ENCODE data around the gene DTX1. TPM values are rescaled to one million over a fixed set of nuclear protein-coding genes. Genes with fewer than 3 reads are reported as not detected.

DTX1 gene
- 10 to 100 TPM; 20.7 to 27.7 TPM for total RNA-seq
- total RNA-seq = 3.4 to 6.3 reads per million in 2 donors

DNA sequence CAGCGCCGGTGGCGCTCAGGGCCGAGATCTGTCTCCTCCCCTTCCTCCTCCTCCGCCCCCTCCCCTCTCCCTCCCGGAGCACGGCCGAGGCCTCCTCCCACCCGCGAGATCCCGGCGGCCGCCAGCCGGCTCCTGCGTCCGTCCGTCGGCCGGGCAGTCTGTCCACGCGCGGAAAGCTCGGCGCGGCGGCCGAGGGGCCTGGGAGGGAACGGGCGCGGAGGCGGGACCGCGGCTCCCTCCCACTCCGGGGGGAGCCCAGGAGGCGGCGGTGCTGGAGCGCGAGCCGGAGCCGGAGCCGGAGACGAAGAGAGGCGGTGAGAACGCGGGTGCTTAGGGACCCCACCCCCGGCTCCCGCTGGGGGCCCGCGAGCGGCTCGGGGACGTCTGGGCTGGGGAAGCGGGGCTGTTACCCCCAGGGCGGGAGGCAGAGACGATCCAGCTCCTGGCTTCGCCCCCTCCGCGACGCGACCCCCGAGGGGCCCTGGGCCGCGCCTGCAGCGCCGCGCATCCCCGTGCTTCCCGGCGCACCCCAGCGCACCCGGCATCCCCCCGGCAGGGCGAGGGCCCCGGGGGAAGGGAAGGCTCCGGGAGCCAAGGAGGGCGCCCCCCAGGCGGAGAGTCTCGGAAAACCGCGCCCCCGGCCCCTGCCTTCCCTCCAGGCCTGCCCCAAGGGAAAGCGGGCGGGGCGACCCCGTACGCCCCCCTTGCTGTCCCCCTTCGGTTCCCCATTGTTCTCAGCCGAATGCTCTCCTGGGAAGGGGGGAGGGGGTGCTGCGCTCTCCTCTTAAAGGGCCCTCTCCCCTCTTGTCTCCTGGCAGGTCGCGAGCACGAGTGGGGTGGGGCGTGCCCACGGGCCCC lies at the start of gene DTX1:
Gene DTX1, plus strand, starts transcription at position 100 of the 858 bp plus-strand sequence. CDS start 1,463 bp downstream, outside the sequence.
- no peaks in the 10 kb centered on the region for H3K9me3 ChIP-seq (ENCODE audit: control insufficient read depth, low read length, poor library complexity, severe bottlenecking)
- Mint-ChIP-seq H3K4me1 (peaks cover 25% of the 10 kb centered on the region), H3K27ac (peak within 1 kb of the TSS; percentile 81), H3K27me3 (no peaks in the 10 kb centered on the region), H3K4me3 (peak within 1 kb of the TSS; percentile 88), H3K36me3 (ENCODE audit: low read depth) (no peaks in the 10 kb centered on the region)
- DNase-seq = peak; percentile 21 to 26 (median 22)
- peak; percentile 70 for ATAC-seq

GRCh38 chr12:113007166-113007565 lies 49.4 kb upstream of the DTX1 start:
- Mint-ChIP-seq H3K4me3 (no peak overlapping the region), H3K4me1 (no peaks in the 10 kb centered on the region), H3K27ac (no peak overlapping the region), H3K27me3 (no peaks in the 10 kb centered on the region), H3K36me3 (ENCODE audit: low read depth) (peaks cover 13% of the 10 kb centered on the region)
- ATAC-seq = no peak
- no peak for DNase-seq
- H3K9me3 ChIP-seq (ENCODE audit: control insufficient read depth, low read length, poor library complexity, severe bottlenecking) = peaks cover 3% of the 10 kb centered on the region

- ATAC-seq (no peak), DNase-seq (no peak)
- H3K27ac Mint-ChIP-seq = no peak overlapping the region
- no peaks in the 10 kb centered on the region for H3K27me3 Mint-ChIP-seq
- no peaks in the 10 kb centered on the region for H3K4me1 Mint-ChIP-seq
- no peak overlapping the region for H3K4me3 Mint-ChIP-seq
- H3K9me3 ChIP-seq (ENCODE audit: control insufficient read depth, low read length, poor library complexity, severe bottlenecking) = peaks cover 3% of the 10 kb centered on the region
- peaks cover 8% of the 10 kb centered on the region for H3K36me3 Mint-ChIP-seq (ENCODE audit: low read depth)
These were observed 45.8 kb upstream of the DTX1 start for GRCh38 chr12:113010701-113011100.

DNA sequence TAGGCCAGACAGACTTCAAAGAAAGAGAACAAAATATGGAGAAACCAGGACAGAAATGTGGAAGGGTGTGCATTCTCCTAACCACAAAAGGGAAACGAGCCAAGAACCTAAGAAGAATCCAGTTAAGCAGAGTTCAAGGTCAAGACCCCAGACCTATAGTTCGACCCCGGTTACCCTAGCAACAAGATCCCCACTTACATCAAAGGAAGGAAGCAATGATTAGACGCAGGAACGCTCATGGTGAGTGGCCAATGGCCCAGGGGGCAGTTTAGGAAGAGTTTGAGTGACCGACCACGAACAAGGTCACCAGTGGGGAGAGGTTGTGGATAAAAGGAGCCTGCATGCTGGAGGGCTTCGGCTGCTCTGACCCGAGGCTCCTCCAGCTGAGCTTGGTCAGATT lies 42.0 kb upstream of the DTX1 start:
- H3K9me3 ChIP-seq (ENCODE audit: control insufficient read depth, low read length, poor library complexity, severe bottlenecking) = peaks cover 3% of the 10 kb centered on the region
- ATAC-seq (no peak), DNase-seq (no peak)
- peaks cover 6% of the 10 kb centered on the region for H3K36me3 Mint-ChIP-seq (ENCODE audit: low read depth)
- no peak overlapping the region for H3K27ac Mint-ChIP-seq
- no peak overlapping the region for H3K4me3 Mint-ChIP-seq
- H3K27me3 Mint-ChIP-seq = no peaks in the 10 kb centered on the region
- no peaks in the 10 kb centered on the region for H3K4me1 Mint-ChIP-seq

DNA sequence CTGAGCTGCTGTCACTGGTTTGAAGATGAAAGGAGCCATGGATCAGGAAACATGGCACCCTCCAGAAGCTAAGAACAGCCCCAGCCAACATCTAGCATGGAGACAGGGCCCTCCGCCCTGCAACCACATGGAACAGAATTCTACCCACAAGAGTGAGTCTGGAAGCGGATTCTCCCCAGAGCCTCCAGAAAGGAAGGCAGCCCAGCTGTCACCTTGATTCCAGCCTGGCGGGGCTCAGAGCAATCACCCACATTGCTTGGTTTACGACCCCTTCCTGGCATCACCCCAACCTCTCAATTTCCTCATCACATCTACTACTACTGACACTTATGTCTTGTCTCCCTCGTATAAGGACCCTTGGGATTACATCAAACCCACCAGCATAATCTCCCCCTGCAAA lies 39.7 kb upstream of the DTX1 start:
- no peaks in the 10 kb centered on the region for H3K36me3 Mint-ChIP-seq (ENCODE audit: low read depth)
- H3K27me3 Mint-ChIP-seq = no peaks in the 10 kb centered on the region
- no peaks in the 10 kb centered on the region for H3K9me3 ChIP-seq (ENCODE audit: control insufficient read depth, low read length, poor library complexity, severe bottlenecking)
- no peak overlapping the region for H3K27ac Mint-ChIP-seq
- H3K4me1 Mint-ChIP-seq = no peaks in the 10 kb centered on the region
- no peak overlapping the region for H3K4me3 Mint-ChIP-seq
- no peak for DNase-seq
- no peak for ATAC-seq

GRCh38 chr12:113019025-113019424 lies 37.5 kb upstream of the DTX1 start:
- H3K4me3 Mint-ChIP-seq = no peak overlapping the region
- DNase-seq = no peak
- peaks cover 4% of the 10 kb centered on the region for H3K27me3 Mint-ChIP-seq

DNA sequence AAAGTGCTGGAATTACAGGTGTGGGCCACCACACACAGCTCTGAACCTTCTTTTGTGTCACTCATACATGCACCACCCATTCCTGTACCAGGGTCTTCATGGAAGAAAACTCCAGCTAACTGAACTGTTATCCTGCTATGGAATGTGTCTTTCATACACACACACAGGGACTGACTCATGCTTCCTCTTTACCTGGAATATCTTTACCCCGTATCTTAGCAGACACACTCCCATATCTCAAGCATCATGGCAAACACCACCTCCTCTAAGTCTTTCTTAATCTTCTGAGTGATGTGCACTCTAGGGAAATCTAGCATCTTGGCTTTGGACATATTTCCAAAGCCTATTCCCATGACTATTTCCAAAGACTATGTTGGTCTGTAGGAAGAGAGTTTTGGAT lies 35.0 kb upstream of the DTX1 start:
- no peaks in the 10 kb centered on the region for H3K9me3 ChIP-seq (ENCODE audit: control insufficient read depth, low read length, poor library complexity, severe bottlenecking)
- Mint-ChIP-seq H3K4me1 (peaks cover 3% of the 10 kb centered on the region), H3K27me3 (peaks cover 9% of the 10 kb centered on the region), H3K27ac (no peak overlapping the region), H3K4me3 (no peak overlapping the region), H3K36me3 (ENCODE audit: low read depth) (no peaks in the 10 kb centered on the region)
- ATAC-seq = no peak
- DNase-seq = no peak

More at GRCh38 chr12:113019025-113019424, 37.5 kb upstream of the DTX1 start:
- Mint-ChIP-seq H3K36me3 (ENCODE audit: low read depth) (no peaks in the 10 kb centered on the region), H3K27ac (no peak overlapping the region), H3K4me1 (peaks cover 3% of the 10 kb centered on the region)
- H3K9me3 ChIP-seq (ENCODE audit: control insufficient read depth, low read length, poor library complexity, severe bottlenecking) = no peaks in the 10 kb centered on the region
- ATAC-seq = no peak

DNA sequence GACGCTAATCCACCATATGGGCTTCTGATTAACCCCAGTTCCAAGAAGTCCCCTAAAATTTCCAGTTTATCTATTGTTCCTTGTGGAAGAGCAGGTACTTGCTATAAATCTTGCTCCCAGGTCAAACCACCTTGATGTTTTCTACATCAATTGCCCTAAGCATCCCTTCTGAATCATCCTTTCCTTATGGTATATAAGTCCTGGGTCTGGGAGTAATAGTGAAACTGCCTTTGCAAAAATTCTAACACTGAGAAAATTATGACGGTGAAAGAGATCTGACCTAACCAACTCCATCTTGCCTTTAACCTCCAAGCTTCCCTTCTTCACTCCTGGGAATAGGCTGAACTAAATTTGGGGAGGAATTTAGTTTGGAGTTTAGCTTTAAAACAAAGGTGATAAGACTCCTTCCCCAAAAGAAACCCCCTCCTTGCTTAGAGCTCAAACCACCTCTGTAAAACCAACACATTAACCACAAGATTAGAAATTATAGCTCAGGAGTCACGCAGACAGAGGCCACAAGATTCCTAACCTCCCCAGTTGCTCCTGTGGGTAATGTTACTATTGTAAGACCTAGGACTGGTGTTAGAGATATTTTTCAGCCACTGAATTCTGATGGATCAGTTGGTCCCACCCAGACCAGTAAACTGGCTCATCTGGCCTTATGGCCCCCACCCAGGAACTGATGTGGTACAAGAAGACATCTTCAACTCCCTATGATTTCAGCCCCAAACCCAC lies 33.8 kb upstream of the DTX1 start:
- no peak overlapping the region for H3K27ac Mint-ChIP-seq
- peaks cover 9% of the 10 kb centered on the region for H3K27me3 Mint-ChIP-seq
- H3K36me3 Mint-ChIP-seq (ENCODE audit: low read depth) = no peaks in the 10 kb centered on the region
- peaks cover 3% of the 10 kb centered on the region for H3K4me1 Mint-ChIP-seq
- H3K4me3 Mint-ChIP-seq = no peak overlapping the region
- no peaks in the 10 kb centered on the region for H3K9me3 ChIP-seq (ENCODE audit: control insufficient read depth, low read length, poor library complexity, severe bottlenecking)
- ATAC-seq (no peak), DNase-seq (no peak)

GRCh38 chr12:113027726-113028125 lies 28.8 kb upstream of the DTX1 start:
- H3K9me3 ChIP-seq (ENCODE audit: control insufficient read depth, low read length, poor library complexity, severe bottlenecking) = no peaks in the 10 kb centered on the region
- peaks cover 7% of the 10 kb centered on the region for H3K4me1 Mint-ChIP-seq
- H3K4me3 Mint-ChIP-seq = no peak overlapping the region
- peaks cover 3% of the 10 kb centered on the region for H3K36me3 Mint-ChIP-seq (ENCODE audit: low read depth)
- DNase-seq (no peak), ATAC-seq (no peak)
- H3K27me3 Mint-ChIP-seq = peaks cover 16% of the 10 kb centered on the region
- H3K27ac Mint-ChIP-seq = no peak overlapping the region

DNA sequence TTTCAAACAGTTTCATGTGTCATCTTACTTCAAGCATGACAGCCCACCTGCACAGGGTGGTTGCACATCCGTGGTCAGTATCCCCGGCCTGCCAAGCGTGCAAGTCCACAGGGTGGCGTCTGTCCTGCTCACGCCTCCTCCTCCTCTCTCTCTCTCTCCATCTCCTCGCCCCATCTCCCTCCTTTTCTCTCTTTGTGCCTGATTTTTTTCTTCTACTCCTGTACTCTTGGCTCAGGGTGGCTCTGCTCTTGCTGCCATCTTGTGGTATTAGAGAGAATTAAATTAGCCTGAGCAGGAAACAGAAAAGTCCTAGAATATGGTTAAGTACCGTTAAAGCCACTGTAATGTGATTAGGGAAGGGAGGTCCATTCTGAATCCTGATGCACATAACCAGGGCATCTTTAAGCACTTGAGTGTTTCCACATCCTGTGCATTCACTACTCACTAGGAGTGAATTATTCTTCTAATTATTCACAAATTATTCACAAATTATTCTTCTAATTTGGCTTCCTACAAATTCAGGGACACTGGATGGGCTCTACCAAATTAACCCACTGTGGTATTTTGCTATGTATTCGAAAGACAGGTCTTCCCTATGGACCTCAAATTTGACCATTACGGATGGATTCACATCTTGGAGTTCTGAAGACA lies 25.5 kb upstream of the DTX1 start:
- no peak overlapping the region for H3K27ac Mint-ChIP-seq
- H3K9me3 ChIP-seq (ENCODE audit: control insufficient read depth, low read length, poor library complexity, severe bottlenecking) = no peaks in the 10 kb centered on the region
- H3K4me3 Mint-ChIP-seq = peak overlapping the region; percentile 68
- no peak for DNase-seq
- H3K4me1 Mint-ChIP-seq = peaks cover 4% of the 10 kb centered on the region
- ATAC-seq = peak; percentile 55
- H3K36me3 Mint-ChIP-seq (ENCODE audit: low read depth) = peaks cover 4% of the 10 kb centered on the region
- H3K27me3 Mint-ChIP-seq = peaks cover 11% of the 10 kb centered on the region

- Mint-ChIP-seq H3K36me3 (ENCODE audit: low read depth) (no peaks in the 10 kb centered on the region), H3K27ac (no peak overlapping the region), H3K4me3 (no peak overlapping the region), H3K27me3 (peaks cover 7% of the 10 kb centered on the region), H3K4me1 (no peaks in the 10 kb centered on the region)
- no peak for DNase-seq
- ATAC-seq = no peak
- no peaks in the 10 kb centered on the region for H3K9me3 ChIP-seq (ENCODE audit: control insufficient read depth, low read length, poor library complexity, severe bottlenecking)
These were observed 16.6 kb upstream of the DTX1 start for GRCh38 chr12:113039911-113040445.

GRCh38 chr12:113040722-113041171 lies 15.8 kb upstream of the DTX1 start:
- DNase-seq (no peak), ATAC-seq (no peak)
- H3K27me3 Mint-ChIP-seq = peaks cover 7% of the 10 kb centered on the region
- no peaks in the 10 kb centered on the region for H3K9me3 ChIP-seq (ENCODE audit: control insufficient read depth, low read length, poor library complexity, severe bottlenecking)
- H3K4me3 Mint-ChIP-seq = no peak overlapping the region
- H3K27ac Mint-ChIP-seq = no peak overlapping the region
- no peaks in the 10 kb centered on the region for H3K4me1 Mint-ChIP-seq
- H3K36me3 Mint-ChIP-seq (ENCODE audit: low read depth) = no peaks in the 10 kb centered on the region

GRCh38 chr12:113041560-113041959 lies 15.0 kb upstream of the DTX1 start:
- Mint-ChIP-seq H3K27me3 (peaks cover 7% of the 10 kb centered on the region), H3K4me3 (no peak overlapping the region), H3K27ac (no peak overlapping the region), H3K36me3 (ENCODE audit: low read depth) (no peaks in the 10 kb centered on the region), H3K4me1 (no peaks in the 10 kb centered on the region)
- DNase-seq (no peak), ATAC-seq (no peak)
- no peaks in the 10 kb centered on the region for H3K9me3 ChIP-seq (ENCODE audit: control insufficient read depth, low read length, poor library complexity, severe bottlenecking)
